ENCODE results near the gene AKAP8. TPM values are rescaled to one million over a fixed set of nuclear protein-coding genes. Genes with fewer than 3 reads are reported as not detected.
"Not testable (repeated sequence)": the region's sequence is repeated elsewhere in the genome, so short reads cannot be mapped to it uniquely, and the experiment has no call there.

AKAP8 gene
- total and polyA plus RNA-seq, 4 donors: 7.5 to 12.4 (median 9.8) TPM

DNA sequence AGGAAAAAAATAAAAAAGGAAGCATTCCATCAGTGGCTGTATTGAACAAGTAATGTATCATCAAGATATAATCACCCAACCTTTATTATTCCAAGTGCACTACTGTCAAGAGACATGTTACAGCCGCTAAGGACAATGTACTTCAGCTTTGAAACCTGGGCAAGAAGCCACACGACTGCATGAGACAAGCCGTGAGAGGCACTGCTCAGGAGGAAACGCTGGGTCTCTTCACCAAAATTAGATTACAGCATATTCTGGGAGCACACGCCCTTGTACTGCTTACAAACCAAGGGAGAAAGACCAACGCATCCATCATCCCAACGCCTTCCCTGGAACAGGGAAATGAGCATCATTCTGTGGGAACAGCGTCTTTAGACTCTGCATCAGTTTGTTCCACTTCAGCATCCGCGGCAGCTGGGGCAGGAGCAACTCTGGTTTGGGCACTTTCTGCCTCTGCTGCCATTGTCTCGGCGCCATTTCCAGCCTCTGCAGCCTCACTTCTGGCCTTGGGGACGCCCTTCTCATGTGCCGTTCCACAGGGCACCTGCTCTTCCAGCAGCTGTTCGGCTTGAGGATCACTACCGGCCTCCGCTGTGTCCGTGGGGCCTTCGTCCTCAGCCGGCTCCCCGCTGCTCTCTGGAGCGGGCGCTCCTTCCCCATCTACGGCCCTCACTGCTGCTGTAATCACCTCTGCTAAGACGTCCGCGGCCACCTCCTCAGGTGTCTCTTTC is 24.9 kb downstream of the AKAP8 start:
- Histone ChIP-seq H3K4me1 (ENCODE audit: control insufficient read depth in 4 of 4, insufficient read depth in 4 of 4, low read length in 3 of 4) (peaks cover 3 to 28% (median 23%) of the 10 kb centered on the region in 4 donors), H3K27ac (ENCODE audit: low read depth in 1 of 2, low read length in 2 of 2) (no peak overlapping the region), H3K27me3 (ENCODE audit: control insufficient read depth in 4 of 4, insufficient read depth in 4 of 4, low read length in 3 of 4) (no peaks in the 10 kb centered on the region), H3K9me3 (ENCODE audit: control insufficient read depth in 4 of 4, low read length in 3 of 4) (no peaks in the 10 kb centered on the region), H3K4me3 (ENCODE audit: low read depth in 1 of 3, low read length in 3 of 3) (no peak overlapping the region), H3K9ac (ENCODE audit: low read depth in 1 of 2, low read length in 2 of 2) (no peak overlapping the region), H3K36me3 (ENCODE audit: control insufficient read depth in 4 of 4, insufficient read depth in 3 of 4, low read depth in 1 of 4, low read length in 3 of 4) (peaks cover 10 to 34% (median 21%) of the 10 kb centered on the region in 4 donors)
- 90% methylated on average over 27 of the region's 27 CpGs for WGBS
- TF ChIP-seq NR2F2 (IDR thresholded peaks at IDR 0.05) (no peak), FOXA1 (IDR thresholded peaks at IDR 0.05) (no peak), RAD21 (IDR thresholded peaks at IDR 0.05) (no peak), SP1 (IDR thresholded peaks at IDR 0.05) (no peak), EGR1 (IDR thresholded peaks at IDR 0.05; ENCODE audit: low read depth in 2 of 2) (no peak)
- TF ChIP-seq, protein P1, sequence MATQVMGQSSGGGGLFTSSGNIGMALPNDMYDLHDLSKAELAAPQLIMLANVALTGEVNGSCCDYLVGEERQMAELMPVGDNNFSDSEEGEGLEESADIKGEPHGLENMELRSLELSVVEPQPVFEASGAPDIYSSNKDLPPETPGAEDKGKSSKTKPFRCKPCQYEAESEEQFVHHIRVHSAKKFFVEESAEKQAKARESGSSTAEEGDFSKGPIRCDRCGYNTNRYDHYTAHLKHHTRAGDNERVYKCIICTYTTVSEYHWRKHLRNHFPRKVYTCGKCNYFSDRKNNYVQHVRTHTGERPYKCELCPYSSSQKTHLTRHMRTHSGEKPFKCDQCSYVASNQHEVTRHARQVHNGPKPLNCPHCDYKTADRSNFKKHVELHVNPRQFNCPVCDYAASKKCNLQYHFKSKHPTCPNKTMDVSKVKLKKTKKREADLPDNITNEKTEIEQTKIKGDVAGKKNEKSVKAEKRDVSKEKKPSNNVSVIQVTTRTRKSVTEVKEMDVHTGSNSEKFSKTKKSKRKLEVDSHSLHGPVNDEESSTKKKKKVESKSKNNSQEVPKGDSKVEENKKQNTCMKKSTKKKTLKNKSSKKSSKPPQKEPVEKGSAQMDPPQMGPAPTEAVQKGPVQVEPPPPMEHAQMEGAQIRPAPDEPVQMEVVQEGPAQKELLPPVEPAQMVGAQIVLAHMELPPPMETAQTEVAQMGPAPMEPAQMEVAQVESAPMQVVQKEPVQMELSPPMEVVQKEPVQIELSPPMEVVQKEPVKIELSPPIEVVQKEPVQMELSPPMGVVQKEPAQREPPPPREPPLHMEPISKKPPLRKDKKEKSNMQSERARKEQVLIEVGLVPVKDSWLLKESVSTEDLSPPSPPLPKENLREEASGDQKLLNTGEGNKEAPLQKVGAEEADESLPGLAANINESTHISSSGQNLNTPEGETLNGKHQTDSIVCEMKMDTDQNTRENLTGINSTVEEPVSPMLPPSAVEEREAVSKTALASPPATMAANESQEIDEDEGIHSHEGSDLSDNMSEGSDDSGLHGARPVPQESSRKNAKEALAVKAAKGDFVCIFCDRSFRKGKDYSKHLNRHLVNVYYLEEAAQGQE (IDR thresholded peaks at IDR 0.05): no peak
- TF ChIP-seq, protein P2, sequence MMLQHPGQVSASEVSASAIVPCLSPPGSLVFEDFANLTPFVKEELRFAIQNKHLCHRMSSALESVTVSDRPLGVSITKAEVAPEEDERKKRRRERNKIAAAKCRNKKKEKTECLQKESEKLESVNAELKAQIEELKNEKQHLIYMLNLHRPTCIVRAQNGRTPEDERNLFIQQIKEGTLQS (IDR thresholded peaks at IDR 0.05): no peak
- no peak for DNase-seq (ENCODE audit: low spot score)

DNA sequence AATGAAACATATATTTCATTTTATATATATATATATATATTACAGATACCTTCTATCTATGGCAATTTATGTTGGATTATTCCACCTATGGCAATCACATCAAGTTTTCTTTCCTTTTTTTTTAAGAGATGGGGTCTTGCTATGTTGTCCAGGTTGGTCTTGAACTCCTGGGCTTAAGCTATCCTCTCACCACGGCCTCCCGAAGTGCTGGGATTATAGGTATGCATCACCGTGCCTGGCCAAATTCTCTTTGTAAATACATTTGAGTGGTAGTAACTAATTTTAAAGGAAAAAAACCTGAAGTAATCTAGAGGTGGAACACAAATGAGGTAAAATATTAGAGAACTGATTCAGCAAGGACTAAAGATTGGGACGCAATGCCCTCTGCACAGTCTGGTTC is 25.7 kb downstream of the AKAP8 start:
- no peak overlapping the region for H3K27ac ChIP-seq (ENCODE audit: low read depth in 1 of 2, low read length in 2 of 2)
- H3K9ac ChIP-seq (ENCODE audit: low read depth in 1 of 2, low read length in 2 of 2): no peak overlapping the region
- H3K27me3 ChIP-seq (ENCODE audit: control insufficient read depth in 4 of 4, insufficient read depth in 4 of 4, low read length in 3 of 4): no peaks in the 10 kb centered on the region
- peaks cover 3 to 19% (median 16%) of the 10 kb centered on the region in 4 donors for H3K4me1 ChIP-seq (ENCODE audit: control insufficient read depth in 4 of 4, insufficient read depth in 4 of 4, low read length in 3 of 4)
- H3K9me3 ChIP-seq (ENCODE audit: control insufficient read depth in 4 of 4, low read length in 3 of 4): no peaks in the 10 kb centered on the region
- TF ChIP-seq RAD21 (IDR thresholded peaks at IDR 0.05): no peak
- TF ChIP-seq, protein P2 (IDR thresholded peaks at IDR 0.05): no peak
- TF ChIP-seq FOXA2 (IDR thresholded peaks at IDR 0.05): no peak
- TF ChIP-seq NR2F2 (IDR thresholded peaks at IDR 0.05): no peak
- TF ChIP-seq, protein P3, sequence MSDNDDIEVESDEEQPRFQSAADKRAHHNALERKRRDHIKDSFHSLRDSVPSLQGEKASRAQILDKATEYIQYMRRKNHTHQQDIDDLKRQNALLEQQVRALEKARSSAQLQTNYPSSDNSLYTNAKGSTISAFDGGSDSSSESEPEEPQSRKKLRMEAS (IDR thresholded peaks at IDR 0.05): no peak
- TF ChIP-seq, protein P4, sequence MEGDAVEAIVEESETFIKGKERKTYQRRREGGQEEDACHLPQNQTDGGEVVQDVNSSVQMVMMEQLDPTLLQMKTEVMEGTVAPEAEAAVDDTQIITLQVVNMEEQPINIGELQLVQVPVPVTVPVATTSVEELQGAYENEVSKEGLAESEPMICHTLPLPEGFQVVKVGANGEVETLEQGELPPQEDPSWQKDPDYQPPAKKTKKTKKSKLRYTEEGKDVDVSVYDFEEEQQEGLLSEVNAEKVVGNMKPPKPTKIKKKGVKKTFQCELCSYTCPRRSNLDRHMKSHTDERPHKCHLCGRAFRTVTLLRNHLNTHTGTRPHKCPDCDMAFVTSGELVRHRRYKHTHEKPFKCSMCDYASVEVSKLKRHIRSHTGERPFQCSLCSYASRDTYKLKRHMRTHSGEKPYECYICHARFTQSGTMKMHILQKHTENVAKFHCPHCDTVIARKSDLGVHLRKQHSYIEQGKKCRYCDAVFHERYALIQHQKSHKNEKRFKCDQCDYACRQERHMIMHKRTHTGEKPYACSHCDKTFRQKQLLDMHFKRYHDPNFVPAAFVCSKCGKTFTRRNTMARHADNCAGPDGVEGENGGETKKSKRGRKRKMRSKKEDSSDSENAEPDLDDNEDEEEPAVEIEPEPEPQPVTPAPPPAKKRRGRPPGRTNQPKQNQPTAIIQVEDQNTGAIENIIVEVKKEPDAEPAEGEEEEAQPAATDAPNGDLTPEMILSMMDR (IDR thresholded peaks at IDR 0.05; ENCODE audit: low read depth, low read length, missing input control): no peak
- TF ChIP-seq HNF4G (IDR thresholded peaks at IDR 0.05): no peak
- no peak for TF ChIP-seq RXRA (IDR thresholded peaks at IDR 0.05)
- no peak for DNase-seq (ENCODE audit: low spot score)
- 90% methylated on average over 4 of the region's 4 CpGs for WGBS
- no peak overlapping the region for H3K4me3 ChIP-seq (ENCODE audit: low read depth in 1 of 3, low read length in 3 of 3)
- H3K36me3 ChIP-seq (ENCODE audit: control insufficient read depth in 4 of 4, insufficient read depth in 3 of 4, low read depth in 1 of 4, low read length in 3 of 4): peaks cover 10 to 32% (median 15%) of the 10 kb centered on the region in 4 donors

DNA sequence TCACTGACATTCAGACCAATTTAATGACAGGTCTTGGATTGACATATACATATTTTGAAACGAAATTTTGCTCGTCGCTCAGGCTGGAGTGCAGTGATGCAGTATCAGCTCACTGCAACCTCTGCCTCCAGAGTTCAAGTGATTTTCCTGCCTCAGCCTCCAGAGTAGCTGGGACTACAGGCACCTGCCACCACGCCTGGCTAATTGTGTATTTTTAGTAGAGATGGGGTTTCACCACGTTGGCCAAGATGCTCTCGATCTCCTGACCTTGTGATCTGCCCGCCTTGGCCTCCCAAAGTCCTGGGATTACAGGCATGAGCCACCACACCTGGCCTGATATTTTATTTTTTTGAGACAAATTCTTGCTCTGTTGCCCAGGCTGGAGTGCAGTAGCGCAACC is 27.1 kb downstream of the AKAP8 start:
- not testable (repeated sequence) for H3K4me3 ChIP-seq (ENCODE audit: low read depth in 1 of 3, low read length in 3 of 3); H3K4me1 ChIP-seq (ENCODE audit: control insufficient read depth in 4 of 4, insufficient read depth in 4 of 4, low read length in 3 of 4); H3K27me3 ChIP-seq (ENCODE audit: control insufficient read depth in 4 of 4, insufficient read depth in 4 of 4, low read length in 3 of 4); H3K27ac ChIP-seq (ENCODE audit: low read depth in 1 of 2, low read length in 2 of 2); H3K9me3 ChIP-seq (ENCODE audit: control insufficient read depth in 4 of 4, low read length in 3 of 4); DNase-seq (ENCODE audit: low spot score); H3K9ac ChIP-seq (ENCODE audit: low read depth in 1 of 2, low read length in 2 of 2)
- peaks cover 5 to 26% (median 13%) of the 10 kb centered on the region in 4 donors for H3K36me3 ChIP-seq (ENCODE audit: control insufficient read depth in 4 of 4, insufficient read depth in 3 of 4, low read depth in 1 of 4, low read length in 3 of 4)
- WGBS: 95% methylated on average over 8 of the region's 8 CpGs

DNA sequence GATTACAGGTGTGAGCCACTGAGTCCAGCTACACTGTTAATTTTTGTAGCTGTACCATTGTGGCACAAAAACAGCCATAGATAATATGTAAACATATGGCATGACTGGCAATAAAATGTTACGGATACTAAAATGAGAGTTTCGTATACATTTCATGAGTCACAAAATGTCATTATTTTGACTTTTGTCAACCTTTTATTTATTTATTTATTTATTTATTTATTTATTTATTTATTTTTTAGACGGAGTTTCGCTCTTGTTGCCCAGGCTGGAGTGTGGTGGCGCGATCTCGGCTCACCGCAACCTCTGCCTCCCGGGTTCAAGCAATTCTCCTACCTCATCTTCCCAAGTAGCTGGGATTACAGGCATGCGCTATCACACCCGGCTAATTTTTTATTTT is 38.3 kb downstream of the AKAP8 start:
- H3K27me3 ChIP-seq (ENCODE audit: control insufficient read depth in 4 of 4, insufficient read depth in 4 of 4, low read length in 3 of 4); H3K36me3 ChIP-seq (ENCODE audit: control insufficient read depth in 4 of 4, insufficient read depth in 3 of 4, low read depth in 1 of 4, low read length in 3 of 4); H3K9me3 ChIP-seq (ENCODE audit: control insufficient read depth in 4 of 4, low read length in 3 of 4); H3K4me1 ChIP-seq (ENCODE audit: control insufficient read depth in 4 of 4, insufficient read depth in 4 of 4, low read length in 3 of 4); DNase-seq (ENCODE audit: low spot score); H3K9ac ChIP-seq (ENCODE audit: low read depth in 1 of 2, low read length in 2 of 2); H3K27ac ChIP-seq (ENCODE audit: low read depth in 1 of 2, low read length in 2 of 2); H3K4me3 ChIP-seq (ENCODE audit: low read depth in 1 of 3, low read length in 3 of 3): not testable (repeated sequence)
- WGBS: 96% methylated on average over 11 of the region's 11 CpGs

Data from liver (tissue), 9 donors.